GM06990 (cell line): Measurements from ENCODE around the gene KRT7.

Experiments used
- DNase-seq: peaks from one replicate; pipeline ENCODE4 v3.0.0-alpha.2; 2011; ENCODE audit not compliant: insufficient read length; ENCODE audit errors: extremely low read depth
- H3K27me3 ChIP-seq: replicated peaks from 2 replicates; pipeline ENCODE4 v1.6.0; 2011; ENCODE audit warnings: low read length; ENCODE audit not compliant: control insufficient read depth, insufficient read depth
- H3K36me3 ChIP-seq: 2 replicates; pipeline ENCODE4 v1.5.1; 2011; ENCODE audit warnings: low read length; ENCODE audit not compliant: control insufficient read depth, insufficient read depth
- H3K4me3 ChIP-seq: replicated peaks from 2 replicates; pipeline ENCODE4 v1.5.1; 2011; ENCODE audit warnings: low read depth, mild to moderate bottlenecking, control low read depth, low read length
- CTCF ChIP-seq: IDR thresholded peaks from 2 replicates; pipeline ENCODE4 v1.5.1; 2011; ENCODE audit warnings: low read length, control low read depth, mild to moderate bottlenecking, inconsistent platforms; ENCODE audit not compliant: insufficient read depth, poor library complexity, severe bottlenecking

Gene KRT7

GRCh38 chr12:52186118-52186840, 46.8 kb upstream of the KRT7 start:
- Histone ChIP-seq H3K36me3 (no peaks in the 10 kb centered on the region), H3K27me3 (no peaks in the 10 kb centered on the region; the same call in 1 of the 2 replicates), H3K4me3 (no peak overlapping the region)
- no peak for TF ChIP-seq CTCF
- no peak for DNase-seq

GRCh38 chr12:52187206-52187605, 45.8 kb upstream of the KRT7 start:
- Histone ChIP-seq H3K4me3 (no peak overlapping the region), H3K36me3 (no peaks in the 10 kb centered on the region), H3K27me3 (no peaks in the 10 kb centered on the region; the same call in 1 of the 2 replicates)
- TF ChIP-seq CTCF, result no peak
- DNase-seq, result no peak

- H3K36me3 ChIP-seq, result no peaks in the 10 kb centered on the region
- TF ChIP-seq CTCF, result no peak
- DNase-seq, result no peak
- H3K27me3 ChIP-seq, result no peaks in the 10 kb centered on the region; the same call in 1 of the 2 replicates
- no peak overlapping the region for H3K4me3 ChIP-seq
Observed at GRCh38 chr12:52187640-52188039, 45.4 kb upstream of the KRT7 start.

- TF ChIP-seq CTCF, result no peak
- Histone ChIP-seq H3K27me3 (no peaks in the 10 kb centered on the region; the same call in 1 of the 2 replicates), H3K36me3 (no peaks in the 10 kb centered on the region), H3K4me3 (no peak overlapping the region)
- no peak for DNase-seq
Observed at GRCh38 chr12:52188658-52189057, 44.4 kb upstream of the KRT7 start.

GRCh38 chr12:52189376-52190174, 43.5 kb upstream of the KRT7 start:
- Histone ChIP-seq H3K27me3 (no peaks in the 10 kb centered on the region; the same call in 1 of the 2 replicates), H3K36me3 (no peaks in the 10 kb centered on the region), H3K4me3 (no peak overlapping the region)
- DNase-seq, result no peak
- TF ChIP-seq CTCF, result no peak
